Measurements from ENCODE around the gene RNF31.
A peak's percentile ranks its signal among the peaks of the same experiment; 100 is the strongest.

DNA sequence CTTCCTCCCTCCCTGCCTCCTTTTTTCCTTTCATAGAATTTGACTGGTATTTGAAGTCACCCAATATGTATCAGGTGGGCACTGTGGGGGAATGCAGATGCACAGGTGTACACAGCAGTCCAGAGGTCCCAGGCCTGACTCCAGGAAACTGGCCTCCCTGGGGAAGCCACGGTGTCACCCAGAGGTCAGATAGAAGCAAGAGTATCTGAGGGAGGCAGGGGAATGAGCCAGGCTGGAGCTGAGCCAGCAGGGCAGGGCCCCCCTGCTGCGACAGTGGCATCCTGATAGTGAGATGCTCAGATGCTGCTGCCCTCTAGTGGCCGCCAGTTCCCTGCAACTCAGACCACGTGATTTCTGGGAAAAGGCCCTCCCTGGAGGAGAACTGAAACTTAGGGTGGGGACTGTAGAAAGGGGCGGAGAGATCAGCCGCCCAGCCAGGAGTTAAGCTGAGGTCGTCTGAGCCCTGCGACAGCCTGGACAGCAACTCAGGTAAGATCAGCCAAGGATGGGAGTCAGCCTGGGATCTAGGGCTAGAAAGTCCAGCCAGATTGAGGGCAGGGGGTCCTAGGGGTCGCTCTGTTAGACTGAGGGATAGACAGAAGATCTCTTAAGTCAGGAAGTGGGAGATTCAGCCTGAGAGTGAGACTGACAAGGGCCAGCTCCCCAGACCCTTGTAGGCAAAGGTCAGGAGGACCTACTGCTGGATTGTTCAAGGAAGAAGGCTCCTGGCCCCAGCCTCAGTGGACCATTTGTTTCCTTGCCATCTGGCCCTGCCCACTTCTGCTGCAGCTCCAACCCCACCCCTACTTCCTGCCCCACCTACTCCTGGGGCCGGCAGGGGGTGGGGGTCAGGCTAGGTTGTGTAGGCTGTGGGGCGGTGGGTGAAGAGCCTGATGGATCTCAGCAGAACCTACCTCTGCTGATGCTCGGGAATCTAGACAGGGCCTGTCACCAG lies 13.8 kb downstream of the RNF31 start, which contains the start of gene IRF9:
- TF ChIP-seq, protein P1, sequence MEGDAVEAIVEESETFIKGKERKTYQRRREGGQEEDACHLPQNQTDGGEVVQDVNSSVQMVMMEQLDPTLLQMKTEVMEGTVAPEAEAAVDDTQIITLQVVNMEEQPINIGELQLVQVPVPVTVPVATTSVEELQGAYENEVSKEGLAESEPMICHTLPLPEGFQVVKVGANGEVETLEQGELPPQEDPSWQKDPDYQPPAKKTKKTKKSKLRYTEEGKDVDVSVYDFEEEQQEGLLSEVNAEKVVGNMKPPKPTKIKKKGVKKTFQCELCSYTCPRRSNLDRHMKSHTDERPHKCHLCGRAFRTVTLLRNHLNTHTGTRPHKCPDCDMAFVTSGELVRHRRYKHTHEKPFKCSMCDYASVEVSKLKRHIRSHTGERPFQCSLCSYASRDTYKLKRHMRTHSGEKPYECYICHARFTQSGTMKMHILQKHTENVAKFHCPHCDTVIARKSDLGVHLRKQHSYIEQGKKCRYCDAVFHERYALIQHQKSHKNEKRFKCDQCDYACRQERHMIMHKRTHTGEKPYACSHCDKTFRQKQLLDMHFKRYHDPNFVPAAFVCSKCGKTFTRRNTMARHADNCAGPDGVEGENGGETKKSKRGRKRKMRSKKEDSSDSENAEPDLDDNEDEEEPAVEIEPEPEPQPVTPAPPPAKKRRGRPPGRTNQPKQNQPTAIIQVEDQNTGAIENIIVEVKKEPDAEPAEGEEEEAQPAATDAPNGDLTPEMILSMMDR (IDR thresholded peaks at IDR 0.05), result peak; percentile 93 to 99 (median 97)
- peak in 3 of 4 donors; percentile 31 to 77 (median 65) for TF ChIP-seq POLR2A (IDR thresholded peaks at IDR 0.05)

Data from esophagus squamous epithelium (tissue), 4 donors.